KMS-11 (cell line): ENCODE measurements around the gene ELFN2.

Experiments
- H2AFZ ChIP-seq: fragments of 200-600 bp; sonication (generic); 2 replicates; pipeline ENCODE4 v1.6.1; 2016; ENCODE audit warnings: antibody characterized with exemption, mixed run types, low read depth
- H3K27ac ChIP-seq: fragments of 200-600 bp; sonication (generic); 2 replicates; pipeline ENCODE4 v1.6.1; 2016; ENCODE audit warnings: mild to moderate bottlenecking, mixed run types
- H3K27me3 ChIP-seq: fragments of 200-600 bp; sonication (generic); 2 replicates; pipeline ENCODE4 v1.6.1; 2017; ENCODE audit warnings: mild to moderate bottlenecking, low read depth, mixed run types, moderate library complexity; ENCODE audit not compliant: insufficient read depth
- H3K36me3 ChIP-seq: fragments of 200-600 bp; sonication (generic); 2 replicates; pipeline ENCODE4 v1.6.1; 2017; ENCODE audit warnings: mild to moderate bottlenecking, mixed run types; ENCODE audit not compliant: insufficient read depth
- H3K4me1 ChIP-seq: fragments of 200-600 bp; sonication (generic); 2 replicates; pipeline ENCODE4 v1.6.1; 2016; ENCODE audit warnings: mild to moderate bottlenecking, low read depth, mixed run types; ENCODE audit not compliant: poor library complexity, severe bottlenecking
- H3K4me2 ChIP-seq: fragments of 200-600 bp; sonication (generic); 2 replicates; pipeline ENCODE4 v1.7.0; 2016; ENCODE audit warnings: mild to moderate bottlenecking, mixed run types
- H3K4me3 ChIP-seq: fragments of 200-600 bp; sonication (generic); IDR thresholded peaks from 2 replicates; pipeline ENCODE4 v1.6.1; 2017; ENCODE audit warnings: low read depth, low read length, mixed read lengths; ENCODE audit not compliant: insufficient read depth
- H3K79me2 ChIP-seq: fragments of 200-600 bp; sonication (generic); 2 replicates; pipeline ENCODE4 v1.6.1; 2016; ENCODE audit warnings: low read depth, mixed run types; ENCODE audit not compliant: insufficient read depth
- H3K9ac ChIP-seq: fragments of 200-600 bp; sonication (generic); 2 replicates; pipeline ENCODE4 v1.6.1; 2016; ENCODE audit warnings: mild to moderate bottlenecking, mixed run types
- H4K20me1 ChIP-seq: fragments of 200-600 bp; sonication (generic); 2 replicates; pipeline ENCODE4 v1.6.1; 2016; ENCODE audit warnings: mild to moderate bottlenecking, mixed run types; ENCODE audit not compliant: insufficient read depth
- TF ChIP-seq, protein P1 (sequence below): fragments of 200-600 bp; sonication (generic); conservative IDR thresholded peaks from 2 replicates; pipeline ENCODE4 v1.6.1; 2017; ENCODE audit warnings: low read depth, mild to moderate bottlenecking, antibody characterized with exemption, low read length, moderate library complexity, mixed read lengths

The ELFN2 gene

DNA sequence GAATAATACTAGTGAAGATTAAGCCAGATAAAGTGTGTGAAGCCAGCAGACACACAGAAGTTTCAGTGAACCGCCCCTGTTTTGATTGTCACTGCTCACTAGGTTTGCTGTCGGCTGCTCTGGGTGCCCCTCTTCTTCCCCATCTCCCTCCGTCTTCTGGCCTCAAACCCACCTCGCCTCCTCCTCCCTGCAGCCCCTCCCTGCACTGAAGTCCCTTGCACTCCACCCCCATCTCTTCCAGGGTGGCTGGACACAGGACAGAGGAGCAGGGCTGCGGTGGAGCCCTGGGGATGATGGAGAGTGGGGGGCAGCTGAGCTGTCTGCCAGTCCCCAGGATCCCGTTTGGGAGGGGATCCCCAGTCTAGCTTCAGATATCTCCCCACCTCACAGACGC lies 91.5 kb downstream of the ELFN2 start:
- H3K27ac ChIP-seq, result no peak overlapping the region

DNA sequence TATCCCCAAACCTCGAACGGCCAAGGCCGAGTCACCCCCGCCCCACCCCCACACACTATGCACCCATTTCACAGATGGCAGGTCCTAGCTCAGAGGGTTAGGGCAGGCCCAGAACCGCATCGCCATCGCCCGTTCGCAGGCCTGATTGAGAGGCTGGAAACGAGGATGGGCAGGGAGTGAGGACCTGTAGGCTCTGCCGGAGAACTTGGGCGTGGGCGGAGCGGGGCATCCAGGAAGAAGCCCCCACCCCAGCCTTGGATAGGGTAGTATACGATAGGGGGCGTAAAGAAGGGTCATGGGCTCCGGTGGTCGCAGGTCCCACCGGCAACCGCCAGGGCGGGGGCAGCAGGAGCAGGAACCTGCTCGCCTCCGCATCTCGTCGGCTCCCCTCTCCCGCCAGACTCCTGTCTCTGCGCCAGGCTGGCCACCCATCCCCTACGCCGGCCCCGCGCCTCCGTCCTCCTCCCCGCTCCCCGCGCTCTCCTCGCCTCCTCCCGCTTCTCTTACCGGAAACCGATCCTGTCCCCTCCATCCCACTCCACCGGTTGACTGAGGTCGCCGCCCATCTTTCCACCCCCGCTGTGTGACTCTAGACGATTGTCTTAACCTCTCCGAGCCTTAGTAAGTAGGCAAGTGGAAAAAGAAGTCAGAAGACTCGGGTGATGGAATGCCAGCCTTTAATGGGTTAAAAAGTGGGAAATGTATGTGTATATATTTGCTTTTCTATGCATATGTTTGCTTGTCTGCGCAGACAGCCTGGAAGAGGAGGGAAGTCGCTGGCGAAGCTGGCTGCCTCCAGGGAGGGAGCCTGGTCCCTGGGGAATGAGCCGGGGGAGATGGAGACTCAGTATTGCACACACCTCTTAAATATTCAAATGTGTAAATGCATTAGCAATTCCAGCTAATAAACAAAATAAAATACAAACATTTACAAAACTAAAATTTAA lies 92.1 kb downstream of the ELFN2 start:
- no peak overlapping the region for H2AFZ ChIP-seq
- peaks cover 74% of the 10 kb centered on the region for H3K27me3 ChIP-seq
- no peak overlapping the region for H3K4me3 ChIP-seq
- H3K4me1 ChIP-seq, result peaks cover 5% of the 10 kb centered on the region
- H3K4me2 ChIP-seq, result no peak overlapping the region
- no peak overlapping the region for H3K9ac ChIP-seq
- no peaks in the 10 kb centered on the region for H3K36me3 ChIP-seq
- no peaks in the 10 kb centered on the region for H4K20me1 ChIP-seq
- H3K27ac ChIP-seq, result no peak overlapping the region
- no peaks in the 10 kb centered on the region for H3K79me2 ChIP-seq
- TF ChIP-seq, protein P1, sequence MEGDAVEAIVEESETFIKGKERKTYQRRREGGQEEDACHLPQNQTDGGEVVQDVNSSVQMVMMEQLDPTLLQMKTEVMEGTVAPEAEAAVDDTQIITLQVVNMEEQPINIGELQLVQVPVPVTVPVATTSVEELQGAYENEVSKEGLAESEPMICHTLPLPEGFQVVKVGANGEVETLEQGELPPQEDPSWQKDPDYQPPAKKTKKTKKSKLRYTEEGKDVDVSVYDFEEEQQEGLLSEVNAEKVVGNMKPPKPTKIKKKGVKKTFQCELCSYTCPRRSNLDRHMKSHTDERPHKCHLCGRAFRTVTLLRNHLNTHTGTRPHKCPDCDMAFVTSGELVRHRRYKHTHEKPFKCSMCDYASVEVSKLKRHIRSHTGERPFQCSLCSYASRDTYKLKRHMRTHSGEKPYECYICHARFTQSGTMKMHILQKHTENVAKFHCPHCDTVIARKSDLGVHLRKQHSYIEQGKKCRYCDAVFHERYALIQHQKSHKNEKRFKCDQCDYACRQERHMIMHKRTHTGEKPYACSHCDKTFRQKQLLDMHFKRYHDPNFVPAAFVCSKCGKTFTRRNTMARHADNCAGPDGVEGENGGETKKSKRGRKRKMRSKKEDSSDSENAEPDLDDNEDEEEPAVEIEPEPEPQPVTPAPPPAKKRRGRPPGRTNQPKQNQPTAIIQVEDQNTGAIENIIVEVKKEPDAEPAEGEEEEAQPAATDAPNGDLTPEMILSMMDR, result no peak

More for the DNA sequence above, 91.5 kb downstream of the ELFN2 start:
- no peak overlapping the region for H3K4me3 ChIP-seq
- no peaks in the 10 kb centered on the region for H4K20me1 ChIP-seq
- H3K4me1 ChIP-seq, result no peaks in the 10 kb centered on the region
- H3K36me3 ChIP-seq, result no peaks in the 10 kb centered on the region
- H3K27me3 ChIP-seq, result peaks cover 79% of the 10 kb centered on the region
- TF ChIP-seq, protein P1, result no peak
- H3K9ac ChIP-seq, result no peak overlapping the region
- H2AFZ ChIP-seq, result no peak overlapping the region
- H3K4me2 ChIP-seq, result no peak overlapping the region
- H3K79me2 ChIP-seq, result no peaks in the 10 kb centered on the region

DNA sequence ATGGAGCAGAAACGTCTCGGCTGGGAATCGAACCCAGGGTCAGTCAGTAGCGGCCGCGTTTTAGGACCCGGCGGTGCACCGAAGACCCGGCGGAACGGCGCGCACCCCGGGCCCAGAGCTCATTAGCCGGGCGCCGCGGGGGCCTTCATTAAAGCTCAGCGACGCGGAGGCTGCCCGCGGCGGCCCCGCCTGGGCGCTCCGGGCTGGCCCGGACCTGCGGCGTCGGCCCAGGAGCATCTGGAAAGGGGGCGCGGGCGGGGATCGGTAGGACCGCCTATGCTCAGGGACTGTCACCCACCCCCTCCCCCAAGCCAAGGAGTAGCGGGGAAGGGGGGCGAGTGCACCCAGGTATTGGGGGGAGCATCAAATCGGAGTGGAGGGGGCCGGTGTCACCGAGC lies 92.8 kb downstream of the ELFN2 start:
- Histone ChIP-seq H4K20me1 (no peaks in the 10 kb centered on the region), H3K27ac (no peak overlapping the region), H2AFZ (no peak overlapping the region), H3K9ac (no peak overlapping the region), H3K27me3 (peaks cover 77% of the 10 kb centered on the region), H3K4me3 (no peak overlapping the region), H3K36me3 (no peaks in the 10 kb centered on the region), H3K79me2 (no peaks in the 10 kb centered on the region), H3K4me1 (peaks cover 5% of the 10 kb centered on the region), H3K4me2 (no peak overlapping the region)
- TF ChIP-seq, protein P1, result no peak

DNA sequence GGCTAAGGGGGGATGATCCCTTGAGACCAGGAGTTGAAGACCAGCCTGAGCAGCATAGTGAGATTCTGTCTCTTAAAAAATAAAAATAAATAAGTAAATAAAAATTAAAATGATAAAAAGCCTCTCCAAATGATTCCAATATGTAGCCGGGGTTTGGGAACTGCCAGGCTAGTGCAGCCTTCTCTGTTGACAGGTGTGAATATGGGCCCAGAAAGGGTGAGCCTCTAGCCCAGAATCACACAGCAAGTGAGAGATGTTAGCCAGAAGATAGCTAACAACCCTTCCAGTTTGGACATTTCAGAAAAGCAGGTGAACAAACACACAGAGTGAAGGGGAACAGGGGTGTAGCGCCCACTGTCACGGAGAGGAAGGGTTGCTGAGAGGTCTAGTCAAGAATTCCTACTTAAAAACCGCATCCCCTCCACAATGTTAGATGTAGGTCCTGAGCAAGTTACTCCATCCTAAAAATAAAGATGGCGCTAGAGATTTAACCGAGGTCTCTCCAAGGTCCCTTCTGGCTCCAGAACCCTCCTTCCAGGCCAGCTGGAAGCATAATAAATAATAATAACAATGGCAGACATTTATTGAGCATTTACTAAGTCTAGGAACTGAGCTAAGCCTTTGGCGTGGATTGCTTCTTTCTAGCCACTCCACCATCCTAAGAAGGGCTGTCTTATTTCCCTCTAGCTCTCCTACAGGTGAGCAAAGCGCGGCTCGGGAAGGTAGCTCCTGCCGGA lies 93.4 kb downstream of the ELFN2 start:
- Histone ChIP-seq H3K4me1 (peaks cover 5% of the 10 kb centered on the region), H3K4me3 (no peak overlapping the region), H3K4me2 (no peak overlapping the region)

More for the DNA sequence above, 93.4 kb downstream of the ELFN2 start:
- Histone ChIP-seq H2AFZ (no peak overlapping the region), H3K27ac (no peak overlapping the region), H3K36me3 (no peaks in the 10 kb centered on the region), H3K9ac (no peak overlapping the region), H3K27me3 (peaks cover 76% of the 10 kb centered on the region), H3K79me2 (no peaks in the 10 kb centered on the region), H4K20me1 (no peaks in the 10 kb centered on the region)
- TF ChIP-seq, protein P1, result no peak
